ENCODE results near the gene PKN2.

Gene PKN2

DNA sequence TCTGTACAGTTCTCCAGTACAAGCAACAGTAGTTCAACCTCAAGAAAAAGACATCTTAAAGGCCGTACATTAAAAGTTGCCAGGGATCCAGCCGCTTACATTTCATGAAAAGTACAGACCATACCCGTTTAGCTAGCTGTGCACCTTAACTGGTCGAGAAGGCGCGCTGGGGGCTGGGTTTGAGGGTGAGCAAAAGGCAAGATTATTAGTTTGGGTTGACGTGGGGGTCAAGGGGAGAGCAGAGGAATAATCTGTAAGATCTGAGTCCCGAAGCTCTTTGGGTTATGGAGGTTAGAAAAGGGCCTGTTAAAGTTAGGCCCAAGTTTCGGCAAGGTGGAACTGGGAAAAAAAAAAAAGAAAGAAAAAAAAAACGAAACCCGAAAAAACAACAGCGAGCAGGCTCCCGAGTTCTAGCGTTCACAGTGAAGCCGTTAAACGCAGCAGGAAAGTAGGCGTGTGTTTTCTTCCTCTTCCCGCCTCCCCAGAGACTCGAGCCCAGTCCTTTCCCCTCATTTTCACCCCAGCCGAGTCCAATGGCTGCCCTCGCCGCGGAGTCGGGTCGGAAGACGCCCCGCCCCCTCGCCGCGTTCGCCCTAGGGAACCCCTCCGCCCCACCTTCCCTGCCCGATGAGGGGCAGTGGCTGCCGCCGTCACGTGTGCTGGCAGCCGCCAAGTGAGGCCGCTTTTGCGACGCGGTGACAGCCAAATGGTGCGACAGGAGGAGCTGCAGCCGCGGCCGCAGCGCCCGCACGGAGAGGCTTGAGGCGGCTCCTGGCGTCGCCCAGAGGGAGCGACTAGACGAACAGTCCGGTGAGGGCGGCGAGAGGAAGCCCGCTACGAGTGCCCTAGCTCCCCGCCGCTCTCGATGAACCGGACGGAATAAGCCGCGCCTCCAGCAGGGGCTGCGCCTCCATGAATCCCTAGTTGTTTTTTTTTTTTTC is at the start of gene PKN2:
Gene PKN2 (plus strand): TSS at position 733 of the 941 bp plus-strand sequence. CDS start 308 bp downstream, outside the sequence.
- in situ Hi-C loops (cut with MboI; ENCODE audit: low sequenced_read_pairs): no loop called here

DNA sequence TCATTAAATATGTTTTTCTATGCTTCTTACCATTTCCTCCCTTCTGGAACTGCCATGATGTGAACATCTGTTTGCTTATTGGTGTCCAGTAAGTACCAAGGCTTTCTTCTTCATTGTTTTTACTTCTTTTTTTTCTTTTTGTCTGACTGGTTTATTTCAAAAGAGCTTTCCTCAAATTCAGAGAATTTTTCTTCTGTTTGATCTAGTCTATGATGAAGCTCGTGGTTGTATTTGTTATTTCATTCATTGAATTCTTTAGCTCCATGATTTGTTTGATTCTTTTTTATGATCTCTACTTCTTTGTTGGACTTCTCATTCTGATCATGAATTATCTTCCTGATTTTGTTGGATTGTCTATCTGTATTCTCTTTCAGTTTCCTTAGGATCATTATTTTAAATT is 49.5 kb upstream of the PKN2 start:
- in situ Hi-C loops (cut with MboI; ENCODE audit: low sequenced_read_pairs): no loop called here

DNA sequence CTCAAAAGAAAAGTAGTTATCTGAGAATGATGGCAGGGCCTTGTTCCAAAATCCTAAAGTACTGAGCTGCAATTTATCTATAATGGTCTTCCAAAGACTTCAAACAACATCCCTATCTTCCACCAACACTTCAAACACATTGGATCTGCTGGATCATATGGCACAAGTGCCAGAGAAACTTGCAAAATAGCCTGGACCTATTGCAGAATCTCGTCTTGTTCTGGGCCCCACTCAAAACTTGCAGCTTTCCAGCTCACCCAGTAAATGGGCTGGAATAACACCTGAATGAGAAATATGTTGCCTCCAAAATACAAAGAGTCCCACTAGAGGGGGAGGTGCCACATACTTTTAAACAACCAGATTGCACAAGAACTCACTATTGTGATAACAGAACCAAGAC is 44.0 kb upstream of the PKN2 start:
- in situ Hi-C loops (cut with MboI; ENCODE audit: low sequenced_read_pairs): no loop called here

DNA sequence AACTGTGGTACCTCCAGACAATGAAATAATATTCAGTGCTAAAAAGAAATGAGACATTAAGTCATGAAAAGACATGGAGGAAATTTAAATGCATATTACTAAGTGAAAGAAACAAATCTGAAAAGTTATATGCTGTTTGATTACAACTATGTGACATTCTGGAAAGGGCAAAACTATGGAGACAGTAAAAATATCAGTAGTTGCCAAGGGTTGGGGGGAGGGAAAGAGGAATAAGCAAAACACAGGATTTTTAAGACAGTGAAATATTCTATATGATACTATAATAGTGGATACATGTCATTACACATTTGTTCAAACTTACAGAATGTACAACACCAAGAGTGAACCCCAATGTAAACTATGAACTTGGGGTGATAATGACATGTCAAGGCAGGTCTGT is 38.2 kb upstream of the PKN2 start:
- in situ Hi-C loops (cut with MboI; ENCODE audit: low sequenced_read_pairs): no loop called here

DNA sequence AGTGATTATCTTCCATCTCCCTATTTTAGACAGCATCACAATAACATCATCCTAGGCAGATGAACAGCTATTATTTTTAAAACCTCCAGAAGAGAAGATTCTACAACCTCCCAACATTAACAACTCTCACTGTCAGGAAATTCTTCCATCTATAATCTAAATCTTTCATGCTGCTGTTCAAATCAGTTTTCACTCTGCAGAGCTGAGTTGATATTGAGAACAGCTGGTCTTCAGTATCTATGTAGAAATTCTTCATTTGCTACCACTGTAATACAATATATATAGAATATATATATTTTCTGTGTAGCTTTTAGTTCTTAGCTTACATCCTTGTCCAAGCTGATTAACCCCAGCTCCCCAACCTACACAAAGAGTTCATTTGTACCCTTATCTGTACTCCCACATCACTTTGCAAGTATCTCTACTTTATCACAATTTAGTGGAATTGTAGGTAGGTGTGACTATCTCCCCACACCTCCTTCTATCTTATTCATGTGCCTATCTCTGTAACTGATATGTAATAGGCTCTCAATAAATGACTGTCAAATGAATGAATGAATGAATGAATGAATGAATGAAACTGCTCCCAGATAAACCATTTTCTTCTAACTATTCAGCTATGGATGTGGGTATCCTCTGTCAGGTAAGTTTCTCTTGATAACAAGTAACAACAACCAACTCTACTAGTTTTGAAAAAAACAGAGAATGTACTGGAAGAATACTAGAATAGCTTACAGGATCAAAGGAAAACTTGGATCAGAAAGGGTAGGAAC is 37.4 kb upstream of the PKN2 start:
- in situ Hi-C loops (cut with MboI; ENCODE audit: low sequenced_read_pairs): no loop called here

DNA sequence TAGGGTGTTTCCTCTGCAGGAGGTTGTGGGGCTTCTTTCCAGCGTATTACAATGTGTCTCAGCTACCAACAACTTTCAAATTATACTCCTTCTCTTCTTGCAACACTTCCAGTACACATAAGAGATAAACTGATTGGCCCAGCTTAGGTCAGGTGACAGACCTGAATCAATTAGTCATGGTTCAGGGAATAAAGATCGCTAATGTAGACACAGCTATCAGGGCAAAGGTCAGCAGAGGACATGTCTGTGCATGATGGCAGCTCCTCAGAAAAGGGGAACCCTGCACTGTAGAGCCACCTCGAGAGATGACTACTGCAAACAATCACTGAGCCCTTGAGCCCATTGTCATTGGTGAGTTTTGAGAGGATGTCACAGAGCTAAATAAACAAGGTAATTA is 36.8 kb upstream of the PKN2 start:
- in situ Hi-C loops (cut with MboI; ENCODE audit: low sequenced_read_pairs): no loop called here

DNA sequence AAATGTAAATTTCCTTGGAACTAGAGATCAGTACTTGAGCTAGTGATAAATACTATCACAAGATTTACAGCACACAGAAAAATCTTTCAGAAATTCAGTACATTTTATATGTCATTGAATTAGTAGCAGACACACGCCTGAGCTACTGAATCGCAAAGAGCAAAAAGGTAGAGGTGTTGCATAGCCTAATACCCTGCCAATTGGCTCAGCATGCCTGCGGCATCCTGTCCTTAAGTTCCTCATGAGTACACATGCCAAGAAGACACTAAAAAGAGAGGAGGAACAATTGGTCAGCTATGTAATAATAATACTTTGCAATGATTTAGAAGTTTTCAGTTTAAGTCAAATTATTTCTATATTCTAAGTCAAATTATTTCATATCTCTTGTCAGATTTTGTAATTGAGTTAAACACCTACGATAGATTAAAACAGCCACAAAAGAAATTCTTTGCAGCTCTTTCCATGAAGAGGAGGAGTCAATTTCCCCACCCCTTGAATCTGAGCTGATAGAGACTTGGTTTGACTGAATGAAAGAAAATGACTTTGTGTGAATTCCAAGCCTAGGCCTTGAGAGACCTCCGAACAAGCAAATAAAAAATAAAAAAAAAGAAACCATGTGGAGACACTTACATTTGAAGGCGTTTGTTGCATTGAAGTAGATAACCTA is 36.2 kb upstream of the PKN2 start:
- in situ Hi-C loops (cut with MboI; ENCODE audit: low sequenced_read_pairs): no loop called here

DNA sequence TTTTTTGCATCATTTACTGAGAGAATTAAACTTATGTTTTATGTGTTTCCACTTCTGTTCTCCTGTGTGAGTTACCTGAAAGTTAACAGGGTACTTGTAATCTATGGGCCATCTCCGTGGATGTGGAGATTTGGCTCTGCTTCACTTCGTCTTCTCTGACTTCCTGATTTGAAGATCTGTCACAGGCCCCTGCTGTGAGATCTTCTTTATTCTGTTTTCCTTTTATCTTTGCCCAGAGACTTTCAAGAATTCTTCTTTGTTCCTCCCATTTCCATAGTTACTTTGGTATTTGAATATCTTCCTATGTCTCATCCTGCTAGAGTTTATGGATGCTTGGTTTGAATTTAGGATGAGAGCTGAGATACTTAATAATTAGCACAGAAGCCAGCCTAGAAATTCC is 35.4 kb upstream of the PKN2 start:
- in situ Hi-C loops (cut with MboI; ENCODE audit: low sequenced_read_pairs): no loop called here

DNA sequence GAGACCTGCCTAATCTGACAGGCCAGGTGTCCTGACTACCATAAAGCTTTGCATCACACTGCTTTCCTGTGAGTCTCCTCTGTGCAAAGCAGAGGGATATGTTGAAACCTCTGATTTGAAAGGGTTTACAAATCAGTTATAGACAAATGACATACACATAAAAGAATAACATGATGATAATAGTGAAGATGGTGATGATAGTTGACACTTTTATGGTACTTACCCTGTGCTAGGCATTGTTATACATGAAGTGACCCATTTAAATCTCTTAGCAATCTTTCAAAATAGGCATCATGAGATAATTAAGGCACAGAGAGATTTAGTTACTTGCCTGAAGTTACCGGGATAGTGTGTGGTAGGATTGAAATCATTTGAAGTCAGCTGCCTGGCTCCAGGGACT is 34.1 kb upstream of the PKN2 start:
- in situ Hi-C loops (cut with MboI; ENCODE audit: low sequenced_read_pairs): no loop called here

DNA sequence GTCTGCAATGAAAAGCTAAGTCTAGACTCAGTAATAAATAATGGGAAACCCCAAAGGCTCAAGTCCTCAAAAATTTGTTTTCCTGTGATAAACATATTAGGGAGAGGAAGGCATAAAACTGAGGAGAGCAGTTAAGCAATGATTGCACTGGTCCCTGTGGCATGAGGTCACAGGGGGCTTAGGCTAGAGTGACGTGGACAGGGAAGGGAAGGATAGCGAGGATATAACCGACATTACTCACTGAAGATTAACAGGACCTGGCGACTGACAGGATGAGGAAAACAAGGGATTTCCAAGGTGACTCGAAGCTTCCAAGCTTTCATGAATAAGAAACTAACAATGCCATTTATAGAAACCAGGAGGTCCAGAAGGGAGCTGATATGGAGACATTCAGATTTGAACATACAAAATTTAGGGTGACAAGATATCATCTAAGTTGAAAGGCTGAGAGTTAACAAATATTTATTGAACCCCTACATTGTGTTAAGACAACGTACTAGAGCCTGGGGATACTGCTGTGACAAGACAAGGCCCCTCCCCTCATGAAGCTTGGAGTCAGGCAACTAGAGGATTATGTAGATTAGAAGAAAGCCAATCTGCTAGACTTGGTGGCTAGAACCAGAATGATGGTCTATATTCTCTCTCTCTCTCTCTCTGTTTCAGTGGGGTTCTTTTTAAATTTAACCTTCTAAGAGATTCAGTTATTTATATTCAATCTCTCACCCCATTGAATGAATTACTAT is 33.2 kb upstream of the PKN2 start:
- in situ Hi-C loops (cut with MboI; ENCODE audit: low sequenced_read_pairs): no loop called here

DNA sequence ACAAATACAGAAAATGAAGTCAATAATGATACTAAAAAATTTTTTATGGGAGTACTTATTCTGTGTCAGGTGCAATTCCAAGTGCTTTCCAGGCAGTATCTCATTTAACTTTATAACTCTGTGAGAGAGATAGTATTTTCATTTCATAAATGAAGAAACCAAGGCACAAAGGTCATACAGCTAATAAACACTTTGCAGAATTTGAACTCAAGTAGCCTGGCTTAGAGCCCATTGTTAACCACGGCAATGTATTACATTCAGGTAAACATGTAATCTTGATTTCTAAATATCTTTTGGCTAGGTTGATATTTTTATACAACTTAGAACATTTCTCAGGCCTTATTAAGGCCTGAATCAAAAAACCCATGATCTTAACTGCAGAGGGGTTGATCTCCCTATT is 28.9 kb upstream of the PKN2 start:
- in situ Hi-C loops (cut with MboI; ENCODE audit: low sequenced_read_pairs): no loop called here

DNA sequence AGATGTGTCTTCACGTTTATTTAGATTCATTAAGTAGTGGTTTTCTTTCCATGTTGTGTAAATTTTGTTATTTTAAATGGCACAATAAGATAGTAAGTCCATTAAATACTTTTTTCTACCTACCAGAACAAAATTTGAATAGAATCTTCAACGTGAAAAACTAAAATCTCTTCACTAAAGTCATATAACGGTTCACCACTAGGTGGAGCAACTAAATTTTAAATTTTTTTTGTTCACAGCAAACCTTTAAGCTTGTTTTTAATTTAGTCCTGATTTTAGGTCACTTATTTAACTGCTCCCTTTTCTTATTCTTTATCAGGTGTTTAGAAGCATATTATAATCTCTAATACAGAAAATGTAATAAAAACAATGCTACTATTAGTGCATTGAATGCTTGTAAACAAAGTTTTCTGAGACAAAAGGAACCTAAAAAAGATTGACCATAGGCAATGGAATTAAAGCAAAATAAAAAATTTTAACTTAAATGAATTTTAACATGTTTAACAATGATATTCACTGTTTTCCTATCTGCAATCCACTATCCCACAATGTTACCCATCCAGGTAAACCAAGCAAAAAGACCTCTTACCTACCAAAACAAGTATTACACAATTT is 28.3 kb upstream of the PKN2 start:
- in situ Hi-C loops (cut with MboI; ENCODE audit: low sequenced_read_pairs): no loop called here

DNA sequence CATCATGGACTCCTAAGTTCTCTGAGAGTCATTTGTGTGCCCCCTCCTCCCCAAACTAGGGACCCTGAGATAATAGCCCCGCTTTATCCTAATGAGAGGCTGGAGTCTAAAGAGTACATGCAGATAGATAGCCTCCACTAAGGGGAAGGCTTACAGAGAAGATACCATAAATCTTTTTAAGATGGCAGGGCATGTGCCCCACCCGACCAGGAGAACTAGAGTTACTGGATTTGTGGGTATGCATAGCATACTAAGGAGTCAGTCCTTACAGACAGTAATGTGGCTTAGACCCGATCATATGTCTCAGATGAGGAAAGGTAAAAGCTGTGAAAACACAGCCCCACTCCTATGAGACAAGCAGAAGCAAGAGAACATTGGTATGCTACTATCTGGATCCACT is 25.7 kb upstream of the PKN2 start:
- in situ Hi-C loops (cut with MboI; ENCODE audit: low sequenced_read_pairs): no loop called here

DNA sequence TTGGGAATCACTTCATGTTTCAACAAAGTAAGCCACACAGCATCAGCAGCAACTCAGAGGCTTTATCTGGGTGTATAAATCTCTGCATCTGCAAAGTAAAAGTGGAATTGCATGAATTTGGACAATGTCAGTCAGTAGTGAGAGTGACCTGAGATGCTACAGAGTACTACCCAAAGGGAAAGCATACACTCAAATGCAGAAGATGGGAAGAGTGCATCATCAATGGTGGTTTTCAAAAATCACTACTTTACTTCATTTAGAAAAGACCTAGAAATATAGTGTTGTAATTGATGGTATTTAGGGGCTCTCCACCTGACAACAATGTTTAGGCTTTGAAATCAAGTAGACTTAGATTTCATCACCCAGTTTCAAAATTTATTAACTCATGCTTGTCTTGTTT is 24.5 kb upstream of the PKN2 start:
- in situ Hi-C loops (cut with MboI; ENCODE audit: low sequenced_read_pairs): no loop called here

DNA sequence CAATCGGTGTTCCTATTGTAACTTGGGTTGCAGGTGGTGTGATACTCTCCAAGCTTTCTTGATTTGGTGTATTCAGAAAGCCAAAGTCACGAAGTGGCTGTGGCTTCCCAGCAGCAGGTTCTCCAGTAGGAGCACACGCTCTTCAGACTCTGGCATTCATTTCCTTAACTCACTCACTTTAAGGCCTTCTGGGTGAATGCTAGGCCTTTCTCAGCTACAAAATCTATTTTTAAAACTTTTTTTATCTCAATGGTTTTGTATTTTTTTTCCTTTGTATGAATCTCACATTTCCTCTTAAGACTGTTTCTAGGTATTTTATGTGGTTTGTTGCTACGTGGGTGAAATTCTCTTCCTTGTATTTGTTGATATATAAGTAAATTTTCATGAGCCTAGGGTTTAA is 22.9 kb upstream of the PKN2 start:
- in situ Hi-C loops (cut with MboI; ENCODE audit: low sequenced_read_pairs): no loop called here

DNA sequence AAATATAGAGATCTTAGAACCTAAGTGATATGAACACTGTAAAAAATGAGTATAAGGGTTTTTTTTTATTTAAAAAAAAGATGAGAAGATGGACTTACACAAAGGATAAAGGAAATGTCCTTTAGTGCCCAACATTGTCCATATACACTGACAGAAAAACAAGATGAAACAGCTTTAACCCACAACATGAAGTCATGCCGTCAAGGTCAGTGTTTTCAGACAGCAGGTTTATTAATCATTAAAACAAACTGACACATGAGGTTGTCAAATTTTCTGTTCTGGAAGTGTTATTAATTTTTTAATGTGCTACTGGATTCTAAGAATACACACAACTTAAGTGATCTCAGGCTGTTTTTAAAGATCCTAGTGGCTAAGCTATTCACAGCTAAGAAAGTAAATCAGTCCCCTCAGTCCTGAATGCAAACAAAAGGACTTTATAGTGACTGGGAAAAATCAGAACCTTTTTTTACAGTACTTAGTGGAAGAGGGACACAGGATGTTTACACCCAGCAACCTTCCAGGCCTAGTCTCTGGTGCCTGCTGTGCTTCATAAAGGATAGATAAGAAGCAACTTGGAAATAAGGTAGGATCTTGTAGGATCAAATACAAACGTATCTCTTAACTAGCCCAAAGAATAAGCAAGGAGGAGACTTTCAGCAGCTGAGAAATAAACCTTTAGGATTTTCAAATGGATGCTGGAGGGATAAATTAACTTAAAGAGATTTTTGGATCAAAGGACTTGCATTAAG is 21.9 kb upstream of the PKN2 start:
- in situ Hi-C loops (cut with MboI; ENCODE audit: low sequenced_read_pairs): no loop called here

DNA sequence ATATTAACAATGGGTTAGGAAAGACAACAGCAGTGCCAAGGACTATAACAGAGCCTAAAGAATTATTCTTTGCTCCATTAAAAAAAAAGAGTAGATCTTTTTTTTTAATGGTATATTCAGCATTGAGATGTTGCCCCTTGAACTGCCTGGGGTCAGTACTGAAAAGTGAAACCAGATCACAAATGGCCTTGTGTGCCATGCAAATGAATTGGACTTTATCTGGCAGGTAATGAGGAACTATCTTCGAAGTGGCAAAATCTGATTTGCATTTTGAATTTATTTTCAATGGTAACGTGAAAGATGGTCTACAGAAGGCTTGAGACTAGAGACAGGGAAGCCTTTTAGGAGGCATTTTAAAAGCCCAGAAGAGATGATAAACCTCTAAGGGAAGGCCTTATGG is 21.4 kb upstream of the PKN2 start:
- in situ Hi-C loops (cut with MboI; ENCODE audit: low sequenced_read_pairs): no loop called here

DNA sequence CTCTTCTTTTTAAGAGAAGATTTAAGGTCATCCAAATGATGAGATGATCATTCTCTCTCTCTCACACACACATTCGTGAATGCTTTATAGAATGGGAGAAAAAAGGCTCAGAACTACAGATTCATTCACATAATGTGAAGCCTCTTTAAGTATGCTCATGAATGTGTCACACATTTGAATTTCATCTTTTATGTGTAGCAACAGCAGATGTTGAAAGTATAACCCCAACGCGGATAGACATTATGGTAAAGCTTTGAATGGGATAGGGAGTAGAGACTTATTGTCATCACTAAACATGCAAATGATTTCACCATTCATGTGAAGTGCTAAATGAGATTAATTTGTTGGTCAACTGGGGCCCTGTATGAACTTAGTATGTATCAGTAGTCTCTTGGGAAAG is 15.7 kb upstream of the PKN2 start:
- in situ Hi-C loops (cut with MboI; ENCODE audit: low sequenced_read_pairs): no loop called here

DNA sequence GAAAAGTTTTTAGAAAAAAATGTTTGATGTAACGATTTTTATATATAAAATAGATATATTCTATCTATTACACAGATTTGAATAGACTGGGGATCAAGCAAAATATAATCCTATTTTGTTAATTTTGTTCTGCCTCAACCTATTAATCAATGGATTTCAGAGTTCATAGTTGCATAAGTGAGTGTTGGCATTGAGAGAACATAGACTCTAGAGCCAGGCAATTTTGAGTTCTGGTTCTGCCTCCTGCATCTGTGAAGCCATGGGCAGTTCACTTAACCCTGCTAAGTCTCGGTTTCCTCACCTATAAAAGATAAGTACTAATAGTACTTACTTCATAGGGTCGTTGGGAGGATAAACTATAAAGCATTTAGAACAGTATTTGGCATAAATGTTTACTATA is 13.6 kb upstream of the PKN2 start:
- in situ Hi-C loops (cut with MboI; ENCODE audit: low sequenced_read_pairs): no loop called here

DNA sequence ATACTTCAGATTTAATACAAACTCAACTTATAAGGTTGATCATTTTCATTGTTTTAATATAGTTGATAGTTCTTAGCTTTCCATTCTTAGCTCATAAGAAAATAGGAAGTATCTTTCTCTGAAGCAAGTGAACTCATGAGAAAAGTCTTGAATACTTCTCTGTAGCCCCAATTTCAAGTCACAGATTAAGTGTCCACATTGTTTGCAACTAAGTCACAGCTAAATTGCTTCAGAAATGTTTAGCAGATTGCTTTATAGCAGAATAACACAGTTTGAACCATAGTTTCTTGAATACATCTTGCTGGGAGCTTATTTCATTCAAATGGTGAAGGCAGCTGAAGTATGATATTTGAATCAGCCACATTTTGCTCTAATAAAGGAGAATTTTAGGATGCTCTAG is 10.6 kb upstream of the PKN2 start:
- in situ Hi-C loops (cut with MboI; ENCODE audit: low sequenced_read_pairs): no loop called here

Measured in HL-60/S4 treated with phorbol 12-myristate 13-acetate at 8.2 ng/mL for 4 days and 3 days (cell line).